OCI-LY3 (cell line): ENCODE results near the gene LZTS2.

ENCODE experiments used
- H2AFZ ChIP-seq: fragments of 200-600, 300-600 bp; shearing (Covaris generic); 2 replicates; pipeline ENCODE4 v1.6.0; 2014; ENCODE audit warnings: antibody characterized with exemption, low read depth, low read length
- H3K27ac ChIP-seq: fragments of 200-600, 300-600 bp; sonication (generic); 2 replicates; pipeline ENCODE4 v1.5.1; 2014; ENCODE audit warnings: mild to moderate bottlenecking, low read length, moderate library complexity, mixed read lengths
- H3K27me3 ChIP-seq: fragments of 200-600, 300-600 bp; sonication (generic); 2 replicates; pipeline ENCODE4 v1.6.1; 2014; ENCODE audit warnings: low read depth, low read length, mixed read lengths
- H3K36me3 ChIP-seq: fragments of 200-600, 300-600 bp; sonication (generic); replicated peaks from 2 replicates; pipeline ENCODE3; 2014; ENCODE audit warnings: low read depth, low read length, mixed read lengths
- H3K4me1 ChIP-seq: fragments of 300-600, 200-600 bp; sonication (generic); 2 replicates; pipeline ENCODE4 v1.6.1; 2014; ENCODE audit warnings: low read length, mixed read lengths
- H3K4me2 ChIP-seq: fragments of 200-600, 300-600 bp; sonication (generic); 2 replicates; pipeline ENCODE4 v1.6.1; 2014; ENCODE audit warnings: low read length, mixed read lengths
- H3K4me3 ChIP-seq: fragments of 300-600, 200-600 bp; sonication (generic); 2 replicates; pipeline ENCODE4 v1.5.1; 2014; ENCODE audit warnings: antibody characterized with exemption, mild to moderate bottlenecking, low read length, moderate library complexity
- H3K79me2 ChIP-seq: fragments of 300-600, 200-600 bp; shearing (Covaris generic); 2 replicates; pipeline ENCODE4 v1.6.1; 2014; ENCODE audit warnings: mild to moderate bottlenecking, low read length, mixed read lengths
- H3K9ac ChIP-seq: fragments of 300-600, 200-600 bp; shearing (Covaris generic); 2 replicates; pipeline ENCODE4 v1.6.0; 2014; ENCODE audit warnings: mild to moderate bottlenecking, low read length, moderate library complexity
- H3K9me3 ChIP-seq: fragments of 200-600, 300-600 bp; shearing (Covaris generic); 2 replicates; pipeline ENCODE4 v1.6.1; 2014; ENCODE audit warnings: low read length, mixed read lengths; ENCODE audit not compliant: insufficient read depth
- H4K20me1 ChIP-seq: fragments of 200-600, 300-600 bp; sonication (generic); 2 replicates; pipeline ENCODE4 v1.6.1; 2016; ENCODE audit warnings: low read length, mixed read lengths; ENCODE audit not compliant: insufficient read depth
- CTCF ChIP-seq: fragments of 200-600, 300-600 bp; sonication (generic); IDR thresholded peaks from 2 replicates; pipeline ENCODE4 v1.5.1; 2014; ENCODE audit warnings: antibody characterized with exemption, low read length, low read depth
- EZH2phosphoT487 ChIP-seq: fragments of 200-600 bp; shearing (Covaris generic); IDR thresholded peaks from 2 replicates; pipeline ENCODE4 v1.6.1; 2018; ENCODE audit warnings: antibody characterized with exemption, mixed run types, low read depth

Gene LZTS2

GRCh38 chr10:101040061-101040460, 40.5 kb downstream of the LZTS2 start:
- H3K4me3 ChIP-seq = no peak overlapping the region
- H2AFZ ChIP-seq = no peak overlapping the region
- H3K27ac ChIP-seq = no peak overlapping the region
- H3K9ac ChIP-seq = no peak overlapping the region
- no peaks in the 10 kb centered on the region for H3K36me3 ChIP-seq
- no peaks in the 10 kb centered on the region for H3K9me3 ChIP-seq
- H3K79me2 ChIP-seq = no peaks in the 10 kb centered on the region
- H3K4me2 ChIP-seq = no peak overlapping the region
- no peaks in the 10 kb centered on the region for H4K20me1 ChIP-seq
- H3K27me3 ChIP-seq = no peaks in the 10 kb centered on the region
- H3K4me1 ChIP-seq = peaks cover 10% of the 10 kb centered on the region; the same call in 1 of the 2 replicates
- TF ChIP-seq EZH2phosphoT487 = no peak
- no peak for TF ChIP-seq CTCF

GRCh38 chr10:101040851-101041250, 41.2 kb downstream of the LZTS2 start:
- Histone ChIP-seq H3K79me2 (no peaks in the 10 kb centered on the region), H3K9me3 (no peaks in the 10 kb centered on the region), H3K4me1 (peaks cover 10% of the 10 kb centered on the region; the same call in 1 of the 2 replicates), H2AFZ (no peak overlapping the region), H3K36me3 (no peaks in the 10 kb centered on the region), H3K4me3 (no peak overlapping the region), H3K9ac (no peak overlapping the region), H4K20me1 (no peaks in the 10 kb centered on the region), H3K4me2 (no peak overlapping the region), H3K27ac (no peak overlapping the region), H3K27me3 (no peaks in the 10 kb centered on the region)
- TF ChIP-seq CTCF = no peak
- no peak for TF ChIP-seq EZH2phosphoT487

- H3K27me3 ChIP-seq = no peaks in the 10 kb centered on the region
- no peaks in the 10 kb centered on the region for H3K9me3 ChIP-seq
- H3K36me3 ChIP-seq = no peaks in the 10 kb centered on the region
- no peak overlapping the region for H3K4me3 ChIP-seq
- H3K79me2 ChIP-seq = no peaks in the 10 kb centered on the region
- H2AFZ ChIP-seq = no peak overlapping the region
- H3K4me1 ChIP-seq = peaks cover 10% of the 10 kb centered on the region; the same call in 1 of the 2 replicates
- no peak for TF ChIP-seq EZH2phosphoT487
- TF ChIP-seq CTCF = peak; percentile 66
- no peak overlapping the region for H3K27ac ChIP-seq
- no peak overlapping the region for H3K9ac ChIP-seq
- H4K20me1 ChIP-seq = no peaks in the 10 kb centered on the region
- H3K4me2 ChIP-seq = no peak overlapping the region
Measured at GRCh38 chr10:101041252-101041761, 41.7 kb downstream of the LZTS2 start.

- H3K4me1 ChIP-seq = peaks cover 10% of the 10 kb centered on the region; the same call in 1 of the 2 replicates
- H3K4me3 ChIP-seq = peak overlapping the region; percentile 90
- no peak overlapping the region for H2AFZ ChIP-seq
- H3K4me2 ChIP-seq = peak overlapping the region; percentile 88
- H3K27ac ChIP-seq = no peak overlapping the region
- H3K36me3 ChIP-seq = no peaks in the 10 kb centered on the region
- H3K9ac ChIP-seq = peak overlapping the region; percentile 73; the same call in 1 of the 2 replicates
- no peaks in the 10 kb centered on the region for H4K20me1 ChIP-seq
- H3K9me3 ChIP-seq = no peaks in the 10 kb centered on the region
- no peak for TF ChIP-seq CTCF
- no peak for TF ChIP-seq EZH2phosphoT487
- H3K79me2 ChIP-seq = no peaks in the 10 kb centered on the region
- no peaks in the 10 kb centered on the region for H3K27me3 ChIP-seq
Measured at GRCh38 chr10:101042118-101042517, 42.5 kb downstream of the LZTS2 start.
